IPS-NIHi11 (cell line): ENCODE data around the gene NAV2.
A peak's percentile ranks its signal among the peaks of the same experiment; 100 is the strongest.

Experiments
- DNase-seq: peaks from one replicate; pipeline ENCODE4 v3.0.0; 2012; ENCODE audit warnings: mixed read lengths, low spot score

Gene NAV2

DNA sequence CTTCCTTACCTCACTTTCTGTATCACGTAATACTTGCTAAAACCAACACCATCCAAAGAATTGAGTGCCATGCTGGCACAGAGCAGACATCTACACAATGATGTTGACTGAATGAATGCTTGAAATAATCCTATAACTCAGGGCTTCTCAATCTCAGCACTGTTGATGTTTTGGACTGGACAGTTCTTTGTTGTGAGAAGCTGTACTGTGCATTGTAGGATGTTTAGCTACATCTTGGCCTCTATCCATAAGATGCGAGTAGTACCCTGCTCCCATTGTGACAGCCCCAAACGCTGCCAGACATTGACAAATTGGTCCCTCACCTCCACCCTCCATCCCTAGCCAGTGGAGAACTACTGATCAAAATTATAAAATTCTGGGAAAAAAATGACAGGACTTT, 153.4 kb downstream of the NAV2 start:
- DNase-seq, result no peak

DNA sequence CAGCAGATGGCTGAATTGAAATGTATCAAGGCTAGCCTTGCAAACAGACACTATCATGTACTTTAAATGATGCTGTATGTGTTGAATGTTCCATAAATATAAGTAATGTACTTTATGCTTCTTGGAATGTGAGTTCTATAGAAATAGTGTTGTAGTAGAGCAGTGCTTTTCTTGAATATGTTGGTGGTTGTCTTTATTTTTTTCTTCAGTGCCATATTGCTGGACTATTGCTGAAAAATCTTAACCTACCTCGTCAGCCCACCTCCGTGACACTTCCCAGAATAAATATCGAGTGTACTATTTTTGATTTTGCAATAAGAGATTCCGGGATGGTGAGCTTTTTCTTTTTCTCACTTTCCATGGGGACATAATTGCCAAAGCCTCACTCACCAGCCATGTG, 153.9 kb downstream of the NAV2 start:
- no peak for DNase-seq

DNA sequence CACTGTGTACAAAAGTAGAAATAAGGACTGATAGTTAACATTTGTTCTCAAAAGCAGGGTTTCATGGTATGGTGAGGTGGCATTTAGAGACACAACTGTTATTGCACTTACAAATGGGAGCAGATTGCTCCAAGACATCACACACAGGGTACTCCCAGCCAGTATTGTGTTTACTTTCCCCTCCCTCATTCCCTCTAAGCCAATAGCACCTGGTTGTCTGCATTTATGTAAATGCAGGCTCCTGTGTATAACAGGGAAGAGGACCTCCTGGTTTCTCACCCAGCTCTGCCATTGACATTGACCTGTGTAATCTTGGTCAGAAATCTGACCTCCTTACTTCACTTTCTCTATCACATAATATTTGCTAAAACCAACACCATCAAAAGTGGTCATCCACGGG, 154.4 kb downstream of the NAV2 start:
- DNase-seq, result no peak

DNA sequence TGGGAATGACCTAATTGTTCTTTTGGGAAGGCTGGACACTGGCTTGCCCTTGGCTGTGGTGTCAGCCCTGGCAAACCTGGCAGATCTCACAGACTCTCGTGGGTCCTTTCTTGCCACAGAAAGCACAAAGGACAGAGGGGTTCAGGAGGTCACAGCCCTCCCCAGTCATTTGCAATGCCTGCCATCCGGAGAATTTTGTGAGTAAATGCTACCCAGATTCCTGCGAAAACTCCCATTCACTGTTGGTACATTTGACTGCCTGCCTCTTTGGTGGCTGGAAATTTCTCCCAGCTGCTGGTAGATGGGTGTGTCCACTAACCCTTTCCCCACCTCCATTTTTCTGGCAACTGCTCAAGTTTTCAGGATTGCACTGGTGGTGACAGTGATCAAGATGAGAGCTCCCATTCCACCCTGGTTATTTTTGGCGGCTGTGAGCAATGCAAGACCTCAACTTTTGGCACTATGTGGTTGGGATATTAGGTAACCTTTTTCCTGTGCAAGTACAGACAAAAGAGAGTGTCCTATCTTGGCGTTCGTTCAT, 155.7 kb downstream of the NAV2 start:
- no peak for DNase-seq

DNA sequence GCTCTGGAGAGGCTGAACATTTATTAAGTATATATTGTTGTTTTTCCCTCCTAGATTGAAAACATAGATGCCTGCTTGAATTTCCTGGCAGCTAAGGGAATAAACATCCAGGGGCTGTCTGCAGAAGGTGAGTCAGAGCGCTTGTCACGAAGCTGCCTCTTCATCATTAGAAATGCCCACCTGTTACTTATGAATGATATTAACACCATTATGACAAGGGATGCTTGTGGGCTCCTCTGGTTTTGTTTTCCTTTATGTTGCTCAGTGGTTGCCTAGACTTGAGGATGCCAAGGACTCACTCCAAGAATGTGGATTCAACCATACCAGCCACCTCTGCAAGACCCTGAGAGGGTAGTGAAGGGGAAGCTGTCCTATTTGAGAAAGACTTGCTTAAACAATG, 156.2 kb downstream of the NAV2 start:
- DNase-seq, result no peak

DNA sequence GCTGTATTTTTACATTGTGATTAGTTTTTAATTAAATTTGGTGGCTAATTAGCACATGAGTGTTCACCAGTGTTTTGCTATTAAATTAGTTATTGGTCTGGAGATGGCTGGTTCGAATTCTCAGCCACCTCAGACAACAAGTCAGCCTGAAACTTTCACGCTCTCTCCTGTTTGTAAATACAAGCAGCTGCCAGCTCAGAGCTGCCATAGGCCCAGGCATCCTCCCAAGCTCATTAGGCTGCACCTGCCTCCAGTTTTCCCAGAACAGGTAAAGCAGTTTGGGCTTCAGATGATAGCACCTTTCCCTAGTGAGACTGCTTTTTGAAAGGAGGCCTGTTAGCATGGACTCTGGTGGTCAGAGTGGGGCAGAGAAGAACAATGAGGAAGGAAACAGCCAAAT, 156.8 kb downstream of the NAV2 start:
- no peak for DNase-seq

DNA sequence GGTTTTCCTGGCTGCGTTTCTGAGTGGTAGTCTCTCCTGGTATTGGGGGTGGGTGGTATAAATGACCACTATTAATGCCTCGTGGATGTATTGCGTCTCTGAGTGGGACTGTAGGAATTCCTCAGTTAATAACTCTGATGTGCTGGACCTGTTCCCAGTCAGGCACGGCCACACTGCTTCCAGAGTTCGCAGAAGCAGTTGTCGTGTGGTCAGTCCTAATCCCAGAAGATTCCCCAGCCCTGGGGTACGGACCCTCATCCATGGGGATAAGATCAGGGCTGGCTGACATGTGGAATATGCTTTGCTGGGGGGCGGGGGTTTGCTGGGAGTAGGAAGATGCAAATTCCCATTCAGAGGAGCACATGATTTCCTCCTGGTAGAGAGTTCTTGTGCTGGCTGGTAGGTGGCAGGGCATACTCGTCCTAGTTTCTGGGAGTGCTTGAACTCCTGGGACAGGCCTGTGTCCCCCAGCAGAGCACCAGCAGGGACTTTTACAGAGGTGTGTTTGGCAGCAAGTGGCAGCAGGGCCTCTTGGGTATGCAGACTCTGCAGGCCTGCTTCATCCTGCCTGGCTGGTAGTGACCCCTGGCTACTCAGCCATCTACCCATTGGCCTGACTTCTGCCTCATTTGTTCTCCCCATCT, 157.4 kb downstream of the NAV2 start:
- DNase-seq, result no peak

DNA sequence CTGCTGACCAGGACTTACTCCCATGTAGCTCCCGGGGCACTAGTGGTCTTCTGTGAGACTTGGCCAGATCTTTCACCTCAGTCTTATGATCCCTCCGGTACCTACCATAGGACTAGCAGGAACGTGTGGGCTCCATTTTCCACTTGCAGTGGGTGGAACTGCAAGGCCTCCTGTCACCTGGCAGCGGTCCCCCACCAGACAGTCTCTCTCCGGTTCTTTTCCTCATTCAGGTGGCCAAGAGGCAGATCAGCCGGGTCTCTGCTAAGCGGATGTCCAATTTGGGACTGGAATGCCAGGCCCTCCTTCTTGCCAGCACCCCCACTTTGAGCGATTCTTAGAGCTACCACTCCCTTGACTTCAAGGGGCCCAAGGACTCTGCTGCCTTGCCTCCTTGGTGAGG, 158.9 kb downstream of the NAV2 start:
- DNase-seq, result no peak

DNA sequence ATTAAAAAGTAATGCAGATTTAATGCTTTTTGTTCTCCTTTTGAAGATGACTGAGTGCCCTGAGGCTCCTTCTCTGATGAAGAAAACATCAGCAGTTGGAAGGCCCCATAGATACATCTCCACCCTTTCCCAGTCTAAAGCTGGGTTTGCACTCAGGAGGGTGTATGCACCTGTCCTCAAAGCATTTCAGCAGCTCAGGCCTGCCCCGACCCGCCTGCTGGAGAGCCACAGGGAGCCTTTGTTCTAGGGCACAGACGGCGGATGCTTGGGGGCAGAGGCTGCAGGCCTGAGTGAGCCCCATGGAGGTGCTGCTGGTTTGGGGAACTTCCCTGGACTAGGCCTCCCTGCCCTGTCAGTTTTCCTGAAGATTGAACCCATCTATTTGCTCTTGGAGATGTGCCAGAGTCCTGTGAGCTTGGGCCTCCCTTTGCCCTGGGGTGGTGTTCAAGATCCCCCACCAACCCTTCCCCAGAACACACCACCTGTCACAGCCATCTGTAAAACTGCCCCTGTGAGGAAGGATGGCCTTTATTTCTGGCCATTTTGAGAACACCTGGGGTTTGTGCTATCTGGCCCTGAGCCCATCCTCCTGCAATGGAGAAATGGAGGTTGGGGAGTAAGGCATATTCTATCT, 160.0 kb downstream of the NAV2 start:
- DNase-seq, result peak; percentile 63

DNA sequence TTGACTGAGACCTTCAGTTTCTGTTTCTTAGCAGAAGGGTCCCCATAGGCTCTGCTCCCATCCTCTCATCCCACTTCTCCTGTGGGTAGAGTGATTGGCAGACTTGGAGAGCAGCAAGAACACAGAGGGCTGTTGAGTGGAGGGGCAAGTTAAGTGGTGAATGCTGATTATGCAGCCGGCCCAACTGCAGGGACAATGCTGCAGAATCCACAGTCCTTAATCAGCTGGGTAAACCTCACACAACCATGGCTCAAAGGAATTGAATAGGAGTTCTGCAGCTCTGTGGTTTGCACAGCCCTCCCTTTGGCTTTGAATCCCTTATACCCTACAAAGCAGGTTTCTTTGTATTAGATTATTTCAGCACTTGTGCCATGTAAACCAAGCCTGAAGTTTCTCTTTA, 161.1 kb downstream of the NAV2 start:
- DNase-seq, result peak; percentile 33

DNA sequence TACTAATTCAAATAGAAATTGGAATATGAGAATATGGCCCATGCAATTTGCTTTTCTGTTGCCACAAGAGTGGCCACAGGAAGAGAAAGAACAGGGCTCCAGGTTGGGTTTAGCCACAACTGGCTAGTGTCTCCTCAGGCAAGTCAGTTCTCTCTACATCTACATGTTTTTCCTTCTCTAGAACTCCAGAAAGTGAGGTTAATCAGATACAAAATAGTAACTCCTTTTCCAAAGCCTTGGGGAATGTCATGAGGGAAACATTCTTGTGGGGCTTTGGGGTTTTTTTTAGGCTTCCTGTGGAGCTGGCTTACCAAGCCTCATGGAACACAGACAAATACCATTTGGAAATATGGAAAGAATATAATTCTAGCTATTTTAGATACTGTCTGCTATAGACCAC, 161.6 kb downstream of the NAV2 start:
- no peak for DNase-seq

DNA sequence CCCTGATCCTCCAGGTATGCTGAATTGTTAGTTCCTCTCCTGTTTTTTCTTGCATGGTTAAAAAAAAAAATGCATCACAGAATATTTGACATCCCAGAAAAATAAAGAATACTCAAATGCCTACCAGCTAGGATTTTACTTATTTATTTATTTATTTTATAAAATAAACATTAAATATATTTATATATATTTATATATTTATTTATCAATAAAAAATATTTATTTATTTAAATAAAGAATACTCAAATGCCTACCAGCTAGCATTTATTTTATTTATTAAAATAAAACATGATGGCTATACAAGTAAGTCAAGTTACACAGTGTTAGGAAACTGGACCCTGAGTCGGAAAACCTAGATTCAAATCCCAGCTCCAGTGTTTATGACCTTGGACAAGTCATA, 164.1 kb downstream of the NAV2 start:
- DNase-seq, result no peak

DNA sequence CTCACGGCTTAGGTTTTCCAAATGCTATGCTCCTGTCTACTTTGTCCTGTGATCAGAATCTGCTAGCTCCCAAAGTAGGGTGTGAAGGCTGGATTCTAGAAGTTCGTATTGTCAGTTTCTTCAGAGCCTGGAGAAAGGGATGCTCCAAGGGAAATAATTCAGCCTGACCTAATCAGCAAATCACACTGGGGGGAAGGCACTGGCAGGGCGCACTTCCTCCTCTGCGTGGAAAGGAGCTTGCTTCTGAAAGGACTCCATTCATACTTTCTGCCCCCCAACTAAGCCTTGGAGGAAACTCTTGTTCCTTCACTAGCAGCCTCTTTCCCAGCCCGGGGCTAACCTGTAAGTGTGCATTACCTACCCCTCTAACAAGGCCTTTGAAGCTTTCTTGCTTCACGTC, 165.9 kb downstream of the NAV2 start:
- no peak for DNase-seq

DNA sequence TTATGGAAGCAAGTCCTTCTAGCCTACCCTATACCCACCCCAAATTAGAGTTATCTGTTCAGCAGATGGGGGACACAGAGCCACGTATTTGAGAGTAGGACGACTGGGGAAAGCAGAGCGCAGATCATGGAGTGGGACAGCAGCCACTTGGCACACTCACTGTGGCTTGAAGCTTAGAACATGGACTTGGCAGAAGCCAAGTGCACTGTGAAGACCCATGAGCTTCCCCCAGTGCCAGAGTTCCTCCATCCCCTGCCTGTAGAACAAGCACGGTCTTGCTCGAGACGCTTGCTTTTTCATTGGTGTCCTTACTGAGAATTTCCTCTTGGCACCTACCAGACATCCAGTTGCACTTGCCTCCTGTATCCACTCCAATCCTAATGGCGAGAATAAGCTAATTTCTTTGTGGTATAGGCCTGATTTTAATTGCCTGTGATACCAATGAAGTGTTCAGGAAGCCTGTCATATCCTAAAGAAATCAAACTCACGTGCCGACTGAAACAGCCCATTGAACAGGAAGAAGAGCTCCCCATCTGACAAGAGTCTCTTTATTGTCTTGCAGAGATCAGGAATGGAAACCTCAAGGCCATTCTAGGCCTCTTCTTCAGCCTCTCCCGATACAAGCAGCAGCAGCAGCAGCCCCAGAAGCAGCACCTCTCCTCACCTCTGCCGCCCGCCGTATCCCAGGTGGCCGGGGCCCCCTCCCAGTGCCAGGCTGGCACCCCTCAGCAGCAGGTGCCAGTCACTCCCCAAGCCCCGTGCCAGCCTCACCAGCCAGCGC, 166.9 kb downstream of the NAV2 start:
- DNase-seq, result no peak

DNA sequence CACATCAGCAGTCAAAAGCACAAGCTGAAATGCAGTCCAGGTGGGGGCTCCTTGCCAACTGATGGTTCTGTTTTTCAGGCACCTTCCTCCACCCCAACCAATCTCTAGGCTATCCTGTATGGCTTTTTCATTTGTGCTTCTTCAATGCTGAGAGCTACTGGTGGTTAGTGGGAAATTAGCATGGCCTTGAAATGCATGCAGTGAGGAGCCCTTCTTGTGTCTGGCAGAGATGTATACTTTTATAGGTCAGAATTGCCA, 167.4 kb downstream of the NAV2 start:
- no peak for DNase-seq

DNA sequence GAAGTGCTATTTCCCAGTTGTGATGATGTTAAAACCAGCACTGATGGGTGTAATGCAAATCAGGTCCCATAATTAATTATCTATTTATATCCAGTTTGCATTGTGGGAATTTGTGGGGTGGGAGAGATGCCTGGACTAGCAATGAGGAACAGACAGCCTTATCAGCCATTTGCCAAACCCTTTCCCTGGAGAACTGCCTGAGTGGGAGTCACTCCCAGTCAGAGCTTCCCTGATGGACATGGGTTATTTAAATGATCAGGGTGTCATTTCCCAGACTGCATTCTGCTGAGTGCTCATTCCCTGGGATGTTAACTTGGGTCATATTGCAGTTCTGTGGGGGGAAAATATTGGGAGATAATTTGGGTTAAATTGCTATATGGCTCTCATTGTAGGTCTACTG, 168.5 kb downstream of the NAV2 start:
- no peak for DNase-seq

DNA sequence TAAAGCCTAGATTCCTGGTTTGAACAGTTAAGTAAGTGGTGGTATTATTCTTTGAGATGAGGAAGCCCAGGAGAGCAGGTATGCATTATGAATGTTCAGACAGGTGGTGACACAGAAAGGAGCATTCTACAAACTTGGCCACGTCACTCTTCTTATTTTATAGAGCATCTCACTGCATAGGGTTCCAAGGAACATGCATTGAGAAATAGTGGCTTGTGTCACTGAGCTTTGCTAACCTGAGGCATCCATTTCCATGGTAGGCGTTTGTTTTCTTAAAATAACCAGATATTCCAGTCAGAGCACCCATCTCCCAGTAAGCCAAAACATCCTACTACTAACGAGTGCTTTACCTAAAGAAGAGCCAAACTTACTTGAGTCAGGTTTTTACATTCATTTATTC, 169.7 kb downstream of the NAV2 start:
- DNase-seq, result no peak

DNA sequence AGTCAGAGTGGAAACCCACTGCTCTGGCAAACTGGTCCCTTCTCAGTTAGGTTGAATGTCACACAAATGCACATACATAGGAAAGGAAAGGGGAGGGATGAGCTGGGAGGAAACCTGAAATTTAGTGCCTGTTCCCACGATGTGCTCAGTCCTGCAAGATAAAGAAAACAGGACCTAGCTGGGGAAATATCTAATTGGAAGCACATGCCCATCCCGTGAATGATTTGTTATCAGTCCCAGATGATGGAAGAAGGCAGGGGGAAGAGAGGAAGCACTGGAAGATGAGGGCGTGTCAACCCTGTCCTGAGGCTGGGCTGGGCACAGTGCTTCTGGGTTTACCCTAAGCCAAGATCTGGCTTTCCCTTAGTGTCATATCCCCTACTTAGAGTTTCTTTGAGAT, 173.9 kb downstream of the NAV2 start:
- DNase-seq, result no peak

DNA sequence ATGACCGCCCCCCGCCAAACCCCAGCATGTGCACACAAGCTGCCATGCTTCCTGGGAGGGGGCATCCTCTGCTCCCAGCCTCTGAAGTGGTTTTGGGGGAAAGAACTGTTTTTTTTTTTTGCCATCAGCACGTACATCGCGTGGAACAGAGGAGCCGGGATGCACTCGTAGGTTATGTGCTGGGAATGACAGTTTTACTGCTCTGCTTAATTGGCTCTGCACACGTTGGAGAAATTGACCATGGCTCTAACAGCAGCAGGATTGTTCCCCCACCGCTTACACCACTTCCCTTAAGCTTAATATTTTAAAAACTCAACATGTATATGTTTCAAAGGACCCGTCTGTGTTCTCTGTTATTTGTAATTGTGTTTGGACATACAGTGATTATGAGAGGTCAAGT, 175.2 kb downstream of the NAV2 start:
- DNase-seq, result no peak

DNA sequence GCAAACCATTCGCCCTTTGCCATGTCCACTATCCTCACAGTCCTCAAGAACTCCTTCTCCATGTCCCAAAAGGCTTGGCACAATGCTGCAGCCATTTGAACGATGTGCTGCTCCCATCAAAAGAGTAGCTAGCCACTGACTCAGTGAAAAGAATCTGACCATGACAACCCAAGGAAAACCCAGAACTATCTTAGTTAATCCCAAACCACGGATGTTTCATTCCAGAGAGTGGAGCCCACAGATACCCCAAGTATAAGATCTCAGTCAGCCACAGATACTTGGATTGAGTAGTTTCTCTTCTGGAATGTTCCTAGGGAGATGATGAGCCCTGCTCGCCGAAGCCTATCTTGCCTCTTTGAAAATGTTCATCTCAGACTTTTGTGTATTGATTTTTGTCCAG, 176.9 kb downstream of the NAV2 start:
- no peak for DNase-seq

DNA sequence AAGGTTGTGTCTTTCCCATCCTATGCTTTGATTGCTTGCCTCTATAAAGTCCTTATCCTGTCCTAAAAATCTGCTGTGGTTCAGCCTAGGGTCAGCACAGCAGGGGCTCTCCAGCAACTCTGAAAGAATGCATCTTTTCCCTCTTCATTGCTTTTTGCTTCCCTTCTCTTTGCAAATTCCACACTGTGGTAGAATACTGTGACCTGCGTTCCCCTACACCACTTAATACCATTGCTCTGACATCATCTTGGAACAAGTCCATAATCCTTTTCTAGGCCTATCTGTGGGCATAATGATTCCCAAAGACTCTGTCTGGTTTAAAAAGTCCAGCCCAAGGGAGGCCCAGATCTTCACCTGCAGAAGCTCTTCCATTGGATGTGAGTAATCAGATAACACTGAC, 177.7 kb downstream of the NAV2 start:
- peak; percentile 20 for DNase-seq

DNA sequence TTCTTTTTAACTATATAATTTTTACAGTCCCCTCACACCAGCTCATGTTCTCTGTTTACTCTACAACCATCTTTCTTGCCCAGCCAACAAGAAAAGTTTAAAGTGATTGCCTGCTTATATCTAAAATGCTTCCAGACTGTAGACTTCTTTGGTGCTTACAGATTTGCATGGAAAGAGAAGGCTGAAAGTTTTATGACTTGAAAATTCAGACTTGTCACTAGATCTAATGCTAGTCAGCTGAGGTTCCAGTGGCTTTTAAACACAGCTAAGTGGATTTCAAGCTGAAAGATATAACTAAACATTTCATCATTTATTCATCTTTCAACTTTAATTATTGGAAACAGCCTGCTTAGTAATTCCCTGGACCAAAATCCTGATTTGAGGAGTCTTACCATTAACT, 178.4 kb downstream of the NAV2 start:
- DNase-seq, result no peak

DNA sequence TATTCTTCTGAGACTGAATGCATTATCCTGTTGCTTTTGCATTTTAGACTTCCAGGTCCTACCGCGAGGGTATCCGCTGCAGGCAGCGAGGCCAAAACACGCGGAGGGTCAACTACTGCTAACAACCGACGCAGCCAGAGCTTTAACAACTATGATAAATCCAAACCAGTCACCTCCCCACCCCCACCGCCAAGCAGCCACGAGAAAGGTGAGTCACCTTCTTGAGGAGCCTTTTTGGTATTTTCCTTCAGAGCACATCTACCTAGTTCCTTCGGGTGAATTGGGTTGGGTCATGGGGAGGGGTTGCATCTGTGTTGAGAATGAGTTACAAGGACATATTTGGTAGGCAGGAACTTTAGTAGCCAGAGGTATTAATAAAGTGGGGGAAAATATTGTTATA, 179.8 kb downstream of the NAV2 start:
- DNase-seq, result no peak

DNA sequence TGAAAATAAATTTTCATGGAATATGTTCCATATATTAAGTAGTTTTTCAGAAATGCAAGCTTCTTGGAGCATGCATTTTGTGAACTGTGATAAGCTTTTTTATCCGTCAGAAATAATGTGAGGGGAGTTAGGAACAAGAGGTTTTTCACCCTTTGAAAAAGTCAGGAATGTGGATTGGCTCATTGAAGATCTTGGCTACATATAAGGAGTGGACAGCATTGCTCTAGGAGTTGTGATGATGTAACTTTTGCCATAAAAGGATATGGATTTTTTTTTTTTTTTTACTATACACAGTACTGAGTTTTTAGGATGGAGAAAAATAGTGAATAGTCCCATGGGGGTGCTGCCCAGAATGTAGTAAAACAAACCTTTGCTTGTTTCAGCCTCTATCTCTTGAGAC, 180.2 kb downstream of the NAV2 start:
- DNase-seq, result no peak
